Measurements from ENCODE around the gene NPL. TPM values are rescaled to one million over a fixed set of nuclear protein-coding genes. Genes with fewer than 3 reads are reported as not detected.

Gene NPL
- total and polyA plus RNA-seq, 9 of the 15 experiments (the other 6 are each of a cell fraction or from before 2014, with no cell fraction given) = 9.9 to 22.3 (median 14.2) TPM

- TF ChIP-seq GATAD2A (IDR thresholded peaks at IDR 0.05) (0 out of 2 replicates have a peak, but pooled peaks have one; percentile 54), FOXJ2 (tag; IDR thresholded peaks at IDR 0.05) (peak; percentile 28; the same call in 1 of the 2 replicates), ZNF695 (CRISPR knock-in tag; IDR thresholded peaks at IDR 0.05) (no peak), CTCFL (IDR thresholded peaks at IDR 0.05; ENCODE audit: borderline replicate concordance, insufficient read depth, low read depth, low read length, poor library complexity, severe bottlenecking) (no peak), ZNF436 (CRISPR knock-in tag; IDR thresholded peaks at IDR 0.05) (no peak), PHB (CRISPR knock-in tag; IDR thresholded peaks at IDR 0.05) (no peak), ARID1B (IDR thresholded peaks at IDR 0.05) (peak; percentile 79), ZZZ3 (IDR thresholded peaks at IDR 0.05) (no peak), ILF3 (IDR thresholded peaks at IDR 0.05; ENCODE audit: borderline replicate concordance) (no peak)
Measured at GRCh38 chr1:182795563-182796228, 6.1 kb downstream of the NPL start (continued).

Measured in K562 (cell line).